ENCODE results near the gene POTEB.
"Not testable (repeated sequence)": the region's sequence is repeated elsewhere in the genome, so short reads cannot be mapped to it uniquely, and the experiment has no call there.

Gene POTEB

GRCh38 chr15:21877635-21878034 is at the start of gene POTEB:
Gene POTEB, minus strand, starts transcription at chr15:21877735. Its CDS starts 489 bp downstream, at chr15:21877246.
- DNase-seq (ENCODE audit: low read depth); H3K4me3 ChIP-seq (ENCODE audit: low read length): not testable (repeated sequence)

GRCh38 chr15:21890955-21891354 is 13.4 kb upstream of the POTEB start:
- H3K4me3 ChIP-seq (ENCODE audit: low read length); DNase-seq (ENCODE audit: low read depth): not testable (repeated sequence)

- not testable (repeated sequence) for DNase-seq (ENCODE audit: low read depth); H3K4me3 ChIP-seq (ENCODE audit: low read length)
Measured at GRCh38 chr15:21889542-21889941, 12.0 kb upstream of the POTEB start.

- H3K4me3 ChIP-seq (ENCODE audit: low read length); DNase-seq (ENCODE audit: low read depth): not testable (repeated sequence)
Measured at GRCh38 chr15:21838831-21839230, 38.7 kb downstream of the POTEB start.

All from retinal pigment epithelial cell (primary cell).